ENCODE results near the gene CD28. TPM values are rescaled to one million over a fixed set of nuclear protein-coding genes. Genes with fewer than 3 reads are reported as not detected.

Gene CD28
- total RNA-seq, 4 donors from 2014 or later, result 0.08 to 1.0 (median 0.15) TPM; not detected in 1

GRCh38 chr2:203685081-203685621, 21.3 kb upstream of the CD28 start:
- no peak for DNase-seq (ENCODE audit: low spot score in 2 of 2)
- Histone ChIP-seq H3K9me3 (no peaks in the 10 kb centered on the region), H3K27ac (peak overlapping the region; percentile 85), H3K36me3 (no peaks in the 10 kb centered on the region), H3K4me1 (peaks cover 81% of the 10 kb centered on the region), H3K27me3 (no peaks in the 10 kb centered on the region), H3K4me3 (no peak overlapping the region)
- WGBS, result 29% methylated on average over 5 of the region's 5 CpGs
- TF ChIP-seq POLR2AphosphoS5 (IDR thresholded peaks at IDR 0.05) (peak in 1 of 3 donors; percentile 45), EP300 (IDR thresholded peaks at IDR 0.05) (no peak)

- WGBS, result 85% methylated on average over 4 of the region's 4 CpGs
- H3K27ac ChIP-seq, result peak overlapping the region; percentile 85
- no peaks in the 10 kb centered on the region for H3K27me3 ChIP-seq
Observed at GRCh38 chr2:203685789-203686420, 20.5 kb upstream of the CD28 start.

GRCh38 chr2:203687165-203687564, 19.3 kb upstream of the CD28 start:
- Histone ChIP-seq H3K4me1 (peaks cover 71% of the 10 kb centered on the region), H3K9me3 (no peaks in the 10 kb centered on the region), H3K36me3 (no peaks in the 10 kb centered on the region), H3K4me3 (no peak overlapping the region), H3K27ac (no peak overlapping the region), H3K27me3 (no peaks in the 10 kb centered on the region)
- DNase-seq (ENCODE audit: low spot score in 2 of 2), result no peak
- WGBS, result 73% methylated on average over 2 of the region's 2 CpGs
- TF ChIP-seq EP300 (IDR thresholded peaks at IDR 0.05), result no peak
- TF ChIP-seq POLR2A (IDR thresholded peaks at IDR 0.05), result no peak
- TF ChIP-seq CTCF (IDR thresholded peaks at IDR 0.05), result no peak
- no peak for TF ChIP-seq POLR2AphosphoS5 (IDR thresholded peaks at IDR 0.05)

More at GRCh38 chr2:203685789-203686420, 20.5 kb upstream of the CD28 start:
- DNase-seq (ENCODE audit: low spot score in 2 of 2), result no peak
- H3K4me1 ChIP-seq, result peaks cover 83% of the 10 kb centered on the region
- no peak overlapping the region for H3K4me3 ChIP-seq
- no peaks in the 10 kb centered on the region for H3K36me3 ChIP-seq
- no peaks in the 10 kb centered on the region for H3K9me3 ChIP-seq
- no peak for TF ChIP-seq POLR2AphosphoS5 (IDR thresholded peaks at IDR 0.05)
- TF ChIP-seq CTCF (IDR thresholded peaks at IDR 0.05), result no peak
- no peak for TF ChIP-seq POLR2A (IDR thresholded peaks at IDR 0.05)
- no peak for TF ChIP-seq EP300 (IDR thresholded peaks at IDR 0.05)

- H3K27me3 ChIP-seq, result no peaks in the 10 kb centered on the region
- no peak overlapping the region for H3K4me3 ChIP-seq
- WGBS, result 60% methylated on average over 4 of the region's 4 CpGs
- H3K4me1 ChIP-seq, result peaks cover 54% of the 10 kb centered on the region
- peak overlapping the region; percentile 22 for H3K27ac ChIP-seq
- no peak for DNase-seq (ENCODE audit: low spot score in 2 of 2)
- no peaks in the 10 kb centered on the region for H3K9me3 ChIP-seq
- TF ChIP-seq POLR2A (IDR thresholded peaks at IDR 0.05), result no peak
- TF ChIP-seq EP300 (IDR thresholded peaks at IDR 0.05), result no peak
- TF ChIP-seq CTCF (IDR thresholded peaks at IDR 0.05), result no peak
- TF ChIP-seq POLR2AphosphoS5 (IDR thresholded peaks at IDR 0.05), result no peak
- H3K36me3 ChIP-seq, result no peaks in the 10 kb centered on the region
Observed at GRCh38 chr2:203688798-203689197, 17.6 kb upstream of the CD28 start.

- WGBS, result 84% methylated on average over 8 of the region's 8 CpGs
- Histone ChIP-seq H3K27me3 (no peaks in the 10 kb centered on the region), H3K27ac (no peak overlapping the region), H3K36me3 (no peaks in the 10 kb centered on the region), H3K4me1 (peaks cover 46% of the 10 kb centered on the region), H3K9me3 (no peaks in the 10 kb centered on the region), H3K4me3 (no peak overlapping the region)
- DNase-seq (ENCODE audit: low spot score in 2 of 2), result no peak
- TF ChIP-seq CTCF (IDR thresholded peaks at IDR 0.05) (no peak), POLR2AphosphoS5 (IDR thresholded peaks at IDR 0.05) (no peak), POLR2A (IDR thresholded peaks at IDR 0.05) (no peak), EP300 (IDR thresholded peaks at IDR 0.05) (no peak)
Observed at GRCh38 chr2:203689426-203690116, 16.9 kb upstream of the CD28 start.

Measured in suprapubic skin (tissue), 4 donors.